ENCODE data around the gene NUCB1.
A peak's percentile ranks its signal among the peaks of the same experiment; 100 is the strongest.
"Not testable (repeated sequence)": the region's sequence is repeated elsewhere in the genome, so short reads cannot be mapped to it uniquely, and the experiment has no call there.

Gene NUCB1

DNA sequence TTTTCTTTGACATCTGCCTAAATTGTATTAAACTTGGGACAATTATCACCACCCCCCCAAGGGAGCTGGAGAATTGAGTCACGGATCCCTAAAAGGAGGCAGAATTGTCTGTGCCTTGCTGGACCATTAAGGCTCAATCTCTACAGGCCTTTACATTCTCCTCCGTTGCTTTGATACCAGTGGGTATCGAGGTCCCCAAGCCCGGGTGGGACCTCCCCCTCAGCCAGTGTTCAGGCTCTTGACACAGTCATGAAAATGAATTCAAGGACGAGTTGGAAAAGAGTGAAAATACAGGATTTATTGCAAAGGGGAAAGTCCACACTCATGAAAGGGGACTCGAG, 22.3 kb upstream of the NUCB1 start:
- no peaks in the 10 kb centered on the region for H3K9me3 ChIP-seq (ENCODE audit: low read length)
- no peaks in the 10 kb centered on the region for H3K27me3 ChIP-seq (ENCODE audit: control insufficient read depth in 1 of 2, insufficient read depth in 2 of 2, low read length in 2 of 2)
- H3K36me3 ChIP-seq (ENCODE audit: insufficient read depth, low read length), result peaks cover 30% of the 10 kb centered on the region
- no peak overlapping the region for H3K4me3 ChIP-seq (ENCODE audit: low read depth in 1 of 2, low read length in 2 of 2)
- H3K27ac ChIP-seq (ENCODE audit: low read depth, low read length), result no peak overlapping the region
- peaks cover 23% of the 10 kb centered on the region for H3K4me1 ChIP-seq (ENCODE audit: insufficient read depth, low read length)
- no peak overlapping the region for H3K9ac ChIP-seq (ENCODE audit: low read length)

DNA sequence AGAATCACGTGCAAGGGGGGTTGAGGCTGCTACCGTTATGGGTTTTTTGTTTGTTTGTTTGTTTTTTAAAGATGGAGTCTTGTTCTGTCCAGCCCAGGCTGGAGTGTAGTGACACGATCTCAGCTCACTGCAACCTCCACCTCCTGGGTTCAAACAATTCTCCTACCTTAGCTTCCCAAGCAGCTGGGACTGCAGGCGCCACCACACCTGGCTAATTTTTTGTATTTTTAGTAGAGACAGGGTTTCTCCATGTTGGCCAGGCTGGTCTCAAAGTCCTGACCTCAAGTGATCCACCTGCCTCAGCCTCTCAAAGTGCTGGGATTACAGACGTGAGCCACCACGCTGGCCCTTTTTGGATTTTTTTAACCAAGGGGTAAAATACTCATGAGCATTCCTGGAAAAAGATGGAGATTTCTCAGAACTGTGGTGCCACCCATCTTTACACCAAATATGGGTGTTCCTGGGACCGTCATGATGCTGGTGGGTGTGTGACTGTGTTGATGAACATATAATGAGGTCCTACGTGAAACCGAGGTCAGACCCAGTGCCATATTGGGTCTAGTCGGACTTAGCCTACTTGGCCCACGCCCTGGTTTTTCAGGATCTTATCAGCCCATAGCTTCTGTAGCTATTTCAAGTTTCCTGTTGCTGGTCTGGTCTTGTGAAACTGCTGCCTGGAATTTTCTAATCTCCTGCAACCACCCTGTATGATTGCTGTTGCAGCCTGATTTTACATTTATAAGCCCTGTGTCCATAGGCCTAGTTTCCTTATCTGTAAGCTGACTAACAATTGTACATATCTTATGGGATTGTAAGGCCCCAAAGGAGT, 21.7 kb upstream of the NUCB1 start:
- no peaks in the 10 kb centered on the region for H3K27me3 ChIP-seq (ENCODE audit: control insufficient read depth in 1 of 2, insufficient read depth in 2 of 2, low read length in 2 of 2)
- peaks cover 23% of the 10 kb centered on the region for H3K4me1 ChIP-seq (ENCODE audit: insufficient read depth, low read length)
- no peak overlapping the region for H3K4me3 ChIP-seq (ENCODE audit: low read depth in 1 of 2, low read length in 2 of 2)
- H3K27ac ChIP-seq (ENCODE audit: low read depth, low read length), result no peak overlapping the region
- no peak overlapping the region for H3K9ac ChIP-seq (ENCODE audit: low read length)
- peaks cover 28% of the 10 kb centered on the region for H3K36me3 ChIP-seq (ENCODE audit: insufficient read depth, low read length)
- H3K9me3 ChIP-seq (ENCODE audit: low read length), result no peaks in the 10 kb centered on the region

DNA sequence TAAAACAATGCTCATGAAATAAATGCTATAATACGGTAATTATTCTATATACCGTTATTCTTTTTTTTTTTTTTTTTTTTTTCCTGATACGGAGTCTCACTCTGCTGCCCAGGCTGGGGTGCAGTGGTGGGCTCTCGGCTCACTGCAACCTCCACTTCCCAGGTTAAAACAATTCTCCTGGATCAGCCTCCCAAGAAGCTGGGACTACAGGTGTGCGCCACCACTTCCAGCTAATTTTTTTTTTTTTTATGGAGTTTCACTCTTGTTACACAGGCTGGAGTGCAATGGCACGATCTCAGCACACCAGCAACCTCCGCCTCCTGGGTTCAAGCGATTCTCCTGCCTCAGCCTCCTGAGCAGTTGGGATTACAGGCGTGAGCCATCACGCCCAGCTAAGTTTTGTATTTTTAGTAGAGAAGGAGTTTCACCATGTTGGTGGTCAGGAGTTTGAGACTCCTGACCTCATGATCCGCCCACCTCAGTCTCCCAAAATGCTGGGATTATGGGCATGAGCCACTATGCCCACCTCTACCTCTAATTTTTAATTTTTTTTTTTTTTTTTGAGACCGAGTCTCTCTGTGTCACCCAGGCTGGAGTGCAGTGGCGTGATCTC, 21.0 kb upstream of the NUCB1 start:
- no peak overlapping the region for H3K4me3 ChIP-seq (ENCODE audit: low read depth in 1 of 2, low read length in 2 of 2)
- H3K4me1 ChIP-seq (ENCODE audit: insufficient read depth, low read length), result peaks cover 16% of the 10 kb centered on the region
- no peaks in the 10 kb centered on the region for H3K27me3 ChIP-seq (ENCODE audit: control insufficient read depth in 1 of 2, insufficient read depth in 2 of 2, low read length in 2 of 2)

DNA sequence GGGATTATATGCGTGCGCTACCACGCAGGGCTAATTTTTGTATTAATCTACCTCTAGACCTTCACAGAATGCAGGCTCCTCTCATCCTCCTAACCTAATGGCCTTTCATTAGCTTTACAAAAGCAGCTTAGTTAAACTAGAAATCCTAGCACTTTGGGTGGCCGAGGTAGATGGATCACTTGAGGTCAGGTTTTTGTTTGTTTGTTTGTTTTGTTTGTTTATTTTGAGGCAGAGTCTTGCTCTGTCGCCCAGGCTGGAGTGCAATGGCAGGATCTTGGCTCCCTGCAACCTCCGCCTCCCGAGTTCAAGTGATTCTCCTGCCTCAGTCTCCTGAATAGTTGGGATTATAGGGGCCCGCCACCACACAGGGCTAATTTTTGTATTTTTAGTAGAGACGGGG, 20.4 kb upstream of the NUCB1 start:
- H3K9ac ChIP-seq (ENCODE audit: low read length); H3K9me3 ChIP-seq (ENCODE audit: low read length); H3K27ac ChIP-seq (ENCODE audit: low read depth, low read length); H3K4me3 ChIP-seq (ENCODE audit: low read depth in 1 of 2, low read length in 2 of 2); H3K27me3 ChIP-seq (ENCODE audit: control insufficient read depth in 1 of 2, insufficient read depth in 2 of 2, low read length in 2 of 2): not testable (repeated sequence)
- Histone ChIP-seq H3K36me3 (ENCODE audit: insufficient read depth, low read length) (peaks cover 18% of the 10 kb centered on the region), H3K4me1 (ENCODE audit: insufficient read depth, low read length) (peaks cover 13% of the 10 kb centered on the region)

More for the DNA sequence above, 21.0 kb upstream of the NUCB1 start:
- H3K27ac ChIP-seq (ENCODE audit: low read depth, low read length), result no peak overlapping the region
- H3K9ac ChIP-seq (ENCODE audit: low read length), result no peak overlapping the region
- H3K9me3 ChIP-seq (ENCODE audit: low read length), result no peaks in the 10 kb centered on the region
- peaks cover 21% of the 10 kb centered on the region for H3K36me3 ChIP-seq (ENCODE audit: insufficient read depth, low read length)

DNA sequence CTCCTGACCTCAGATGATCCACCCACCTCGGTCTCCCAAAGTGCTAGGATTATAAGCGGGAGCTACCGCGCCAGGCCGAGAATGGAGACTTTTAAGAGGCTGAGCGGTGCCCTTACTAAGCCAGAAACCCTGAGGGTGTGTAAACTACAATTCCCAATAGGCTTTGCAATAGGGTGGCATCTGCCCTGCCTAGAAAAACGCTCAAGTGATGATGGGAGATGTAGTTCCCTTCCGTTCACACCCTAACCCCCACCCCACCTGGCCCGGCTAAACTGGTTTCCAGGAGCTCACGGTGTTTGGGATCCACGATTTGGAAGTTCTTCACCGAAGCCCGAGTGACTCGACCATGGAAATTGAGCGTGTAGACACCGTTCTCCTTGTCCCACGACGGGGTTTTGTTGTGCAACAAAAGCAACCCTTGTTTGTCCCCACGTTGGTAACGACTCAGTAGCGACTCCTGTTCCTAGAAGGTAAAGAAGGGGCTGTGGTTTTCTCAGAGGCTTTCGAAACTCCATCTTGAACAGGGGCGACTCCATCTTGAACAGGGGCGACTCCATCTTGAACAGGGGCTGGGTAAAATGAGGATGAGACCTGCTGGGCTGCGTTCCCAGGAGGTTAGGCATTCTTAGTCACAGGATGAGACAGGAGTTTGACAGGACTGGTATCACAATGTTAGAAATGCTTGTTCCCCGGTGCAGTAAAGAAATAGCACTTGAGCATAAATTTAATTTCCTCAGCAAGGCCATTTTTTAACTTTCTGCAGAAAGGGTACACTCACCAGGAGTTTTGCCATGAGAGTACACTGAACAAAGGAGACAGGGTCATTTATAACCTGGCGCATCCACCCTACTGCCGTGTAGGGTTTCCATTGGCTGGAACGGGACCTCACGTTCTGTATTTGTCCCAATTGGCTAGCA, 18.1 kb upstream of the NUCB1 start:
- H3K27me3 ChIP-seq (ENCODE audit: control insufficient read depth in 1 of 2, insufficient read depth in 2 of 2, low read length in 2 of 2), result no peaks in the 10 kb centered on the region
- H3K9ac ChIP-seq (ENCODE audit: low read length), result no peak overlapping the region
- no peak overlapping the region for H3K4me3 ChIP-seq (ENCODE audit: low read depth in 1 of 2, low read length in 2 of 2)
- no peak overlapping the region for H3K27ac ChIP-seq (ENCODE audit: low read depth, low read length)
- H3K4me1 ChIP-seq (ENCODE audit: insufficient read depth, low read length), result no peaks in the 10 kb centered on the region
- H3K36me3 ChIP-seq (ENCODE audit: insufficient read depth, low read length), result no peaks in the 10 kb centered on the region
- no peaks in the 10 kb centered on the region for H3K9me3 ChIP-seq (ENCODE audit: low read length)

DNA sequence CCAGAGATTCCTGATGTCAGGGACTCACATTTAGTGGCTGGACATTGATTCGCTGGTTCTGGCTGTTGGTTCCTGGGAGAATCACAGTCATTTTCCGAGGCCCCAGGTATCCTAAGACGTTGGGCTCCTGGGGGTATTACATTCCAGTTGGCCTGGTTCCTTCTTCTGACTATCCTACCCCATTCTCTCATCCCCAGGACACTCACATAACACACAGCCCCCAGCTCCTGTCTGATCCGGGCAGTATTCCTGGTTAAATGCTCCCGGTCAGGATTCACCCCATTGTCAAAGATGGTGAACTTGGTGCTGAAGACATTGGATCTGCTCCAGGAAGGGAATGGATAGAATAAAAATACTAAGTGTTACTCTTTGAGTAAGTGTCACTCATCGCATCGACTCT, 16.4 kb upstream of the NUCB1 start:
- Histone ChIP-seq H3K4me1 (ENCODE audit: insufficient read depth, low read length) (no peaks in the 10 kb centered on the region), H3K9ac (ENCODE audit: low read length) (no peak overlapping the region), H3K4me3 (ENCODE audit: low read depth in 1 of 2, low read length in 2 of 2) (no peak overlapping the region), H3K9me3 (ENCODE audit: low read length) (no peaks in the 10 kb centered on the region), H3K36me3 (ENCODE audit: insufficient read depth, low read length) (no peaks in the 10 kb centered on the region), H3K27ac (ENCODE audit: low read depth, low read length) (no peak overlapping the region), H3K27me3 (ENCODE audit: control insufficient read depth in 1 of 2, insufficient read depth in 2 of 2, low read length in 2 of 2) (no peaks in the 10 kb centered on the region)

GRCh38 chr19:48887861-48888612, 12.1 kb upstream of the NUCB1 start:
- Histone ChIP-seq H3K27ac (ENCODE audit: low read depth, low read length) (no peak overlapping the region), H3K4me3 (ENCODE audit: low read depth in 1 of 2, low read length in 2 of 2) (no peak overlapping the region), H3K4me1 (ENCODE audit: insufficient read depth, low read length) (no peaks in the 10 kb centered on the region), H3K27me3 (ENCODE audit: control insufficient read depth in 1 of 2, insufficient read depth in 2 of 2, low read length in 2 of 2) (no peaks in the 10 kb centered on the region), H3K9ac (ENCODE audit: low read length) (no peak overlapping the region), H3K36me3 (ENCODE audit: insufficient read depth, low read length) (no peaks in the 10 kb centered on the region), H3K9me3 (ENCODE audit: low read length) (no peaks in the 10 kb centered on the region)

DNA sequence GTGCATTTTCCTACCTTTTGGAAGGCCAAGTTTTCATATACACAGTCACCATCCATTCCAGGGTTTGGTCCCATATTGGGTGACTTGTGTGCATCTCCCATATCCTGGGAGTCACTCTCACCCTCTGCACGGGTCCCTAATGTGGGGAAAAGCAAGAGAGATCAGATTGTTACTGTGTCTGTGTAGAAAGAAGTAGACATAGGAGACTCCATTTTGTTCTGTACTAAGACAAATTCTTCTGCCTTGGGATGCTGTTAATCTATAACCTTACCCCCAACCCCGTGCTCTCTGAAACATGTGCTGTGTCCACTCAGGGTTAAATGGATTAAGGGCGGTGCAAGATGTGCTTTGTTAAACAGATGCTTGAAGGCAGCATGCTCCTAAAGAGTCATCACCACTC, 10.6 kb upstream of the NUCB1 start:
- not testable (repeated sequence) for H3K9ac ChIP-seq (ENCODE audit: low read length); H3K36me3 ChIP-seq (ENCODE audit: insufficient read depth, low read length); H3K27ac ChIP-seq (ENCODE audit: low read depth, low read length); H3K27me3 ChIP-seq (ENCODE audit: control insufficient read depth in 1 of 2, insufficient read depth in 2 of 2, low read length in 2 of 2); H3K9me3 ChIP-seq (ENCODE audit: low read length); H3K4me1 ChIP-seq (ENCODE audit: insufficient read depth, low read length); H3K4me3 ChIP-seq (ENCODE audit: low read depth in 1 of 2, low read length in 2 of 2)

- no peaks in the 10 kb centered on the region for H3K4me1 ChIP-seq (ENCODE audit: insufficient read depth, low read length)
- no peak overlapping the region for H3K27ac ChIP-seq (ENCODE audit: low read depth, low read length)
- no peaks in the 10 kb centered on the region for H3K9me3 ChIP-seq (ENCODE audit: low read length)
- no peak overlapping the region for H3K4me3 ChIP-seq (ENCODE audit: low read depth in 1 of 2, low read length in 2 of 2)
- H3K27me3 ChIP-seq (ENCODE audit: control insufficient read depth in 1 of 2, insufficient read depth in 2 of 2, low read length in 2 of 2), result no peaks in the 10 kb centered on the region
- H3K36me3 ChIP-seq (ENCODE audit: insufficient read depth, low read length), result no peaks in the 10 kb centered on the region
- no peak overlapping the region for H3K9ac ChIP-seq (ENCODE audit: low read length)
These were observed 9.6 kb upstream of the NUCB1 start for GRCh38 chr19:48890551-48890950.

- Histone ChIP-seq H3K4me3 (ENCODE audit: low read depth in 1 of 2, low read length in 2 of 2) (peak overlapping the region in 1 of 2 donors; percentile 50), H3K27ac (ENCODE audit: low read depth, low read length) (no peak overlapping the region), H3K9ac (ENCODE audit: low read length) (no peak overlapping the region), H3K4me1 (ENCODE audit: insufficient read depth, low read length) (peaks cover 3% of the 10 kb centered on the region), H3K27me3 (ENCODE audit: control insufficient read depth in 1 of 2, insufficient read depth in 2 of 2, low read length in 2 of 2) (no peaks in the 10 kb centered on the region), H3K36me3 (ENCODE audit: insufficient read depth, low read length) (no peaks in the 10 kb centered on the region), H3K9me3 (ENCODE audit: low read length) (no peaks in the 10 kb centered on the region)
These were observed 4.9 kb upstream of the NUCB1 start for GRCh38 chr19:48895226-48895625.

- Histone ChIP-seq H3K27me3 (ENCODE audit: control insufficient read depth in 1 of 2, insufficient read depth in 2 of 2, low read length in 2 of 2) (no peaks in the 10 kb centered on the region), H3K9me3 (ENCODE audit: low read length) (no peaks in the 10 kb centered on the region), H3K36me3 (ENCODE audit: insufficient read depth, low read length) (no peaks in the 10 kb centered on the region), H3K4me3 (ENCODE audit: low read depth in 1 of 2, low read length in 2 of 2) (peak overlapping the region; percentile 50), H3K9ac (ENCODE audit: low read length) (peak overlapping the region; percentile 44), H3K27ac (ENCODE audit: low read depth, low read length) (peak overlapping the region; percentile 66), H3K4me1 (ENCODE audit: insufficient read depth, low read length) (peaks cover 7% of the 10 kb centered on the region)
These were observed 3.9 kb upstream of the NUCB1 start for GRCh38 chr19:48896191-48896720.

All from muscle layer of colon (tissue), 2 donors.